Loucy (cell line): ENCODE results near the gene HPCAL4.

Experiments
- H2AFZ ChIP-seq: fragments of 200-600 bp; sonication (generic); 2 replicates; pipeline ENCODE4 v1.6.0; 2016; ENCODE audit warnings: antibody characterized with exemption, mild to moderate bottlenecking, low read length, moderate library complexity
- H3F3A ChIP-seq: fragments of 200-600 bp; 2 replicates; pipeline ENCODE4 v1.6.0; 2016; ENCODE audit warnings: antibody characterized with exemption, low read depth, mild to moderate bottlenecking
- H3K27me3 ChIP-seq: fragments of 200-600 bp; sonication (generic); 2 replicates; pipeline ENCODE4 v1.6.1; 2014; ENCODE audit warnings: low read length, mild to moderate bottlenecking; ENCODE audit not compliant: insufficient read depth, poor library complexity, severe bottlenecking
- H3K36me3 ChIP-seq: fragments of 200-600 bp; sonication (generic); 2 replicates; pipeline ENCODE4 v1.6.1; 2016; ENCODE audit warnings: low read length; ENCODE audit not compliant: insufficient read depth
- H3K4me1 ChIP-seq: fragments of 200-600 bp; sonication (generic); 2 replicates; pipeline ENCODE4 v1.5.1; 2014; ENCODE audit warnings: low read length, mild to moderate bottlenecking; ENCODE audit not compliant: insufficient read depth, poor library complexity, severe bottlenecking
- H3K4me2 ChIP-seq: fragments of 200-600 bp; sonication (generic); 2 replicates; pipeline ENCODE4 v1.6.0; 2014; ENCODE audit warnings: antibody characterized with exemption, low read length, low read depth, mild to moderate bottlenecking; ENCODE audit not compliant: poor library complexity, severe bottlenecking
- H3K4me3 ChIP-seq: fragments of 200-600 bp; sonication (generic); 2 replicates; pipeline ENCODE4 v1.5.1; 2014; ENCODE audit warnings: low read length, mild to moderate bottlenecking, mixed read lengths; ENCODE audit not compliant: poor library complexity, severe bottlenecking
- H3K79me2 ChIP-seq: fragments of 200-600 bp; sonication (generic); 2 replicates; pipeline ENCODE4 v1.6.1; 2014; ENCODE audit warnings: low read length; ENCODE audit not compliant: insufficient read depth
- H3K9ac ChIP-seq: fragments of 200-600 bp; sonication (generic); 2 replicates; pipeline ENCODE4 v1.6.0; 2014; ENCODE audit warnings: mild to moderate bottlenecking, low read depth, low read length, moderate library complexity; ENCODE audit not compliant: poor library complexity, severe bottlenecking
- H3K9me2 ChIP-seq: fragments of 200-600 bp; sonication (generic); replicated peaks from 2 replicates; pipeline ENCODE4 v1.6.1; 2016; ENCODE audit warnings: low read depth, low read length, mixed read lengths
- H3K9me3 ChIP-seq: fragments of 200-600 bp; sonication (generic); 2 replicates; pipeline ENCODE4 v1.6.1; 2014; ENCODE audit warnings: mild to moderate bottlenecking, antibody characterized with exemption, low read length, low read depth; ENCODE audit not compliant: insufficient read depth
- H4K20me1 ChIP-seq: fragments of 200-600 bp; sonication (generic); 2 replicates; pipeline ENCODE4 v1.6.0; 2014; ENCODE audit warnings: antibody characterized with exemption, low read length, mild to moderate bottlenecking; ENCODE audit not compliant: insufficient read depth, poor library complexity, severe bottlenecking
- EZH2phosphoT487 ChIP-seq: fragments of 200-600 bp; IDR thresholded peaks from 2 replicates; pipeline ENCODE4 v1.6.1; 2018; ENCODE audit warnings: antibody characterized with exemption, mild to moderate bottlenecking, moderate library complexity, borderline replicate concordance
- TF ChIP-seq, protein P1 (sequence below): fragments of 200-600 bp; sonication (generic); conservative IDR thresholded peaks from 2 replicates; pipeline ENCODE4 v1.5.1; 2014; ENCODE audit warnings: mild to moderate bottlenecking, antibody characterized with exemption, low read length

HPCAL4 gene

DNA sequence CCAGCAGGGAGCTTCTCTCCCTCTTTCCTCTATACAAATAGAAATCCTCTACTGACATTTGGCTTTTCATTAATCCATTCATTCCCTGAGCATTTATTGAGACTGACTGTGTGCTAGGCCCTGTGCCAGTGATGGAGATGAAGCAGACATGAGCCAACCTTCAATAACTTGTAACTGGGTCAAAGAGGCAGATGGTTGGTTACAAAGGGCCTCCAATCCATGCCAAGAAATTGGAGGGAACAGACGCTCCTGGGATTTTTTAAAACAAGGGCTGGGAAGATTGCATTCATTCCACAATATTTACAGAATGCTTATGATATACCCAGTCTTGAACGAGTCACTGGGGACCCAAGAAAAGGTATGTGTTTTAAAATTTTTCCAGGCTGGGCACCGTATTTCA is 6.2 kb downstream of the HPCAL4 start:
- no peaks in the 10 kb centered on the region for H3K9me2 ChIP-seq
- no peak overlapping the region for H3K4me2 ChIP-seq
- no peaks in the 10 kb centered on the region for H3K79me2 ChIP-seq
- H3K4me1 ChIP-seq: no peaks in the 10 kb centered on the region
- H3K36me3 ChIP-seq: no peaks in the 10 kb centered on the region
- H3K9ac ChIP-seq: no peak overlapping the region
- H4K20me1 ChIP-seq: no peaks in the 10 kb centered on the region
- no peaks in the 10 kb centered on the region for H3K9me3 ChIP-seq
- no peaks in the 10 kb centered on the region for H3F3A ChIP-seq
- H3K27me3 ChIP-seq: no peaks in the 10 kb centered on the region
- no peak overlapping the region for H2AFZ ChIP-seq
- no peak for TF ChIP-seq EZH2phosphoT487
- TF ChIP-seq, protein P1, sequence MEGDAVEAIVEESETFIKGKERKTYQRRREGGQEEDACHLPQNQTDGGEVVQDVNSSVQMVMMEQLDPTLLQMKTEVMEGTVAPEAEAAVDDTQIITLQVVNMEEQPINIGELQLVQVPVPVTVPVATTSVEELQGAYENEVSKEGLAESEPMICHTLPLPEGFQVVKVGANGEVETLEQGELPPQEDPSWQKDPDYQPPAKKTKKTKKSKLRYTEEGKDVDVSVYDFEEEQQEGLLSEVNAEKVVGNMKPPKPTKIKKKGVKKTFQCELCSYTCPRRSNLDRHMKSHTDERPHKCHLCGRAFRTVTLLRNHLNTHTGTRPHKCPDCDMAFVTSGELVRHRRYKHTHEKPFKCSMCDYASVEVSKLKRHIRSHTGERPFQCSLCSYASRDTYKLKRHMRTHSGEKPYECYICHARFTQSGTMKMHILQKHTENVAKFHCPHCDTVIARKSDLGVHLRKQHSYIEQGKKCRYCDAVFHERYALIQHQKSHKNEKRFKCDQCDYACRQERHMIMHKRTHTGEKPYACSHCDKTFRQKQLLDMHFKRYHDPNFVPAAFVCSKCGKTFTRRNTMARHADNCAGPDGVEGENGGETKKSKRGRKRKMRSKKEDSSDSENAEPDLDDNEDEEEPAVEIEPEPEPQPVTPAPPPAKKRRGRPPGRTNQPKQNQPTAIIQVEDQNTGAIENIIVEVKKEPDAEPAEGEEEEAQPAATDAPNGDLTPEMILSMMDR: no peak
- H3K4me3 ChIP-seq: no peak overlapping the region

DNA sequence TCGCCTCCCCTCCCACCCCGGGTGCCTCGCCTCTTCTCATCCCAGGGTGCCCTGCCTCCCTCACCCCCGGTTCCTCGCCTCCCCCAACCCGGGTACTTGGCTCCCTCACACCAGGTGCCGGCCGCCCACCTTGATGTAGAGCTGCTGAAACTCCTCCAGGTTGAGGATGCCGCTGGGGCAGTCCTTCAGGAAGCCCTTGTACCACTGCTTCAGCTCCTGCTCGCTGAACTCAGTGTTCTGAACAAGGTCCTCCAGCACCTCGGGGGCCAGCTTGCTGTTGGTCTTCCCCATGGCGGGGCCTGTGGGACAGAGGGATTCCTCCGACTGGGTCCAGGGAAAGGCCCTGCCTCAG is 6.9 kb downstream of the HPCAL4 start:
- Histone ChIP-seq H3K4me2 (no peak overlapping the region), H2AFZ (no peak overlapping the region), H3K27me3 (no peaks in the 10 kb centered on the region), H3K9me2 (no peaks in the 10 kb centered on the region), H3K79me2 (no peaks in the 10 kb centered on the region), H3K4me3 (no peak overlapping the region), H3K9ac (no peak overlapping the region), H3F3A (no peaks in the 10 kb centered on the region), H3K9me3 (no peaks in the 10 kb centered on the region), H4K20me1 (no peaks in the 10 kb centered on the region), H3K4me1 (no peaks in the 10 kb centered on the region), H3K36me3 (no peaks in the 10 kb centered on the region)
- no peak for TF ChIP-seq EZH2phosphoT487
- TF ChIP-seq, protein P1: no peak

DNA sequence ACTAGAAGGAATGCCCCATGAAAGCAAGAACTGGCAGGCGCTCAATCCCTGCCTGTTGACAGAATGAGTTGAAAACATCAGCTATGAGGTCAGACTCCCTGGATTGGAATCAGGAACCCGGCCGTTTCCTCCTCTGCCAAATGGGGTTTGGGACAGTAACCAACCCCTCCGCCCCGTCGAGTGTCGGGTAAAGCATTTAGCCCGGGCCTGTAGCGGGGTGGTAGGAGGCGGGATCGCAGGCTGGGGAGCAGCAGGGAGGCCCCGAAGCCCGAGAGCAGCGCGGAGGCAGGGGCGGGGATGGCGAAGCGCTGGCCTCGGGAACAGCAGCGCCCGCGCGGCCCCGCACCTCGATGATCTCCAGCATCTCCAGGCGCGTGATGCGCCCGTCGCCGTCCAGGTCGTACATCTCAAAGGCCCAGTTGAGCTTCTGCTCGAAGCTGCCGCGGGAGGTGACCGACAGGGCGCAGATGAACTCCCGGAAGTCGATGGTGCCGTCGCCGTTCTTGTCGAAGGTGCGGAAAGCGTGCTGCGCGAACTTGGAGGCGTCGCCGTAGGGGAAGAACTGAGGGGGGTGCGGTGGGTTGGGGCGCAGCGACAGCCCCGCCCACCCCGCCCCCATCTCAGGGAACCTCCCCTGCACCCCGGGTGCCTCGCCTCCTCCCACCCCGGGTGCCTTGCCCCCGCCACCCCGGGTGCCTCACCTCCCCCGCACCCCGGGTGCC is 7.5 kb downstream of the HPCAL4 start:
- no peaks in the 10 kb centered on the region for H3K79me2 ChIP-seq
- H3K36me3 ChIP-seq: no peaks in the 10 kb centered on the region
- TF ChIP-seq, protein P1: no peak
- TF ChIP-seq EZH2phosphoT487: no peak
- H3K9me2 ChIP-seq: no peaks in the 10 kb centered on the region
- no peak overlapping the region for H3K4me3 ChIP-seq
- no peaks in the 10 kb centered on the region for H3K27me3 ChIP-seq
- H3K9me3 ChIP-seq: no peaks in the 10 kb centered on the region
- H3K4me1 ChIP-seq: no peaks in the 10 kb centered on the region
- H3K9ac ChIP-seq: no peak overlapping the region
- no peaks in the 10 kb centered on the region for H4K20me1 ChIP-seq
- no peak overlapping the region for H3K4me2 ChIP-seq
- H2AFZ ChIP-seq: no peak overlapping the region
- H3F3A ChIP-seq: no peaks in the 10 kb centered on the region
